PC-9 (cell line): ENCODE data around the gene SEC23IP. TPM values are rescaled to one million over a fixed set of nuclear protein-coding genes. Genes with fewer than 3 reads are reported as not detected.

ENCODE experiments used
- BruUV-seq: library from RNA; stranded (reverse); fragments of 400-500 nt; replicated peaks from 2 replicates; lab custom pipeline; 2021; lab: Mats Ljungman, UMichigan
- CTCF ChIA-PET: fragments of 300-600 bp; sonication (Branson Sonifier 250); formaldehyde crosslinking; loops from one replicate; lab custom pipeline; 2022; ENCODE audit warnings: antibody characterized with exemption; lab: Charles Lee
- POLR2A ChIA-PET: fragments of 300-600 bp; sonication (Branson Sonifier 250); formaldehyde crosslinking; loops from one replicate; lab custom pipeline; 2022; ENCODE audit warnings: antibody characterized with exemption; ENCODE audit not compliant: unreplicated experiment; lab: Charles Lee
- DNase-seq, 2 experiments: peaks; one replicate each; pipeline versions ENCODE4 v3.0.0 to v3.0.0-alpha.2; 2015 to 2022; ENCODE audit warnings: mixed read lengths in 1 of 2
- H2AFZ ChIP-seq: fragments of 200-600 bp; sonication (generic); 2 replicates; pipeline ENCODE4 v1.8.1; 2017; ENCODE audit warnings: antibody characterized with exemption
- H3F3A ChIP-seq: fragments of 200-600 bp; sonication (generic); 2 replicates; pipeline ENCODE4 v1.8.1; 2017; ENCODE audit warnings: antibody characterized with exemption, mild to moderate bottlenecking, low read depth; ENCODE audit not compliant: insufficient read depth
- H3K27ac ChIP-seq: fragments of 200-600 bp; sonication (generic); 2 replicates; pipeline ENCODE4 v1.6.1; 2016; ENCODE audit warnings: mixed run types
- H3K27me3 ChIP-seq: fragments of 200-600 bp; sonication (generic); 2 replicates; pipeline ENCODE4 v1.6.1; 2016; ENCODE audit warnings: low read depth, mixed run types; ENCODE audit not compliant: insufficient read depth
- H3K36me3 ChIP-seq: fragments of 200-600 bp; sonication (generic); 2 replicates; pipeline ENCODE4 v1.6.1; 2016; ENCODE audit warnings: low read depth, mixed run types
- H3K4me1 ChIP-seq: fragments of 200-600 bp; sonication (generic); replicated peaks from 2 replicates; pipeline ENCODE4 v1.6.1; 2016; ENCODE audit warnings: mixed run types; ENCODE audit not compliant: insufficient read depth
- H3K4me2 ChIP-seq: fragments of 200-600 bp; sonication (generic); 2 replicates; pipeline ENCODE4 v1.6.1; 2017; ENCODE audit warnings: mixed run types
- H3K4me3 ChIP-seq: fragments of 200-600 bp; sonication (generic); 2 replicates; pipeline ENCODE4 v1.6.1; 2016; ENCODE audit warnings: mixed run types
- H3K79me2 ChIP-seq: fragments of 200-600 bp; sonication (generic); 2 replicates; pipeline ENCODE4 v1.6.1; 2017; ENCODE audit warnings: low read depth, mixed run types
- H3K9me2 ChIP-seq: fragments of 200-600 bp; sonication (generic); 2 replicates; pipeline ENCODE4 v1.8.1; 2017; ENCODE audit warnings: mild to moderate bottlenecking; ENCODE audit not compliant: insufficient read depth
- H3K9me3 ChIP-seq: fragments of 200-600 bp; sonication (generic); 2 replicates; pipeline ENCODE4 v1.8.1; 2016; ENCODE audit warnings: low read depth; ENCODE audit not compliant: insufficient read depth
- H4K20me1 ChIP-seq: fragments of 200-600 bp; sonication (generic); 2 replicates; pipeline ENCODE4 v1.8.1; 2017; ENCODE audit not compliant: insufficient read depth
- CTCF ChIP-seq: fragments of 200-600 bp; sonication (generic); conservative IDR thresholded peaks from 2 replicates; pipeline ENCODE4 v1.6.1; 2017; ENCODE audit warnings: mixed run types, antibody characterized with exemption, mild to moderate bottlenecking, moderate library complexity
- EZH2 ChIP-seq: fragments of 200-600 bp; sonication (generic); IDR thresholded peaks from 2 replicates; pipeline ENCODE4 v1.8.0; 2017; ENCODE audit warnings: antibody characterized with exemption, low read depth
- intact Hi-C: fragments of 100-400 bp; cut with micrococcal nuclease; formaldehyde crosslinking; loops from one replicate; pipeline ENCODE4 v1.10.0; 2022; ENCODE audit not compliant: unreplicated experiment
- total RNA-seq: library from RNA; stranded (reverse); gene quantifications from 2 replicates; pipeline ENCODE4 v1.2.3, GENCODE V29; 2021

SEC23IP gene
- total RNA-seq, 1 experiment from 2014 or later = 33.2 TPM

- Histone ChIP-seq H3K9me3 (no peaks in the 10 kb centered on the region), H3K36me3 (no peaks in the 10 kb centered on the region), H4K20me1 (no peaks in the 10 kb centered on the region), H3K27ac (no peak overlapping the region), H3K27me3 (no peaks in the 10 kb centered on the region), H3K79me2 (no peaks in the 10 kb centered on the region), H3K4me2 (no peak overlapping the region), H3K4me3 (no peak overlapping the region), H3K9me2 (no peaks in the 10 kb centered on the region), H2AFZ (no peak overlapping the region), H3F3A (no peaks in the 10 kb centered on the region), H3K4me1 (no peaks in the 10 kb centered on the region)
- BruUV-seq = no TSS peak
- no peak for DNase-seq
- TF ChIP-seq CTCF (no peak), EZH2 (no peak)
- intact Hi-C loops = no loop called here
- POLR2A ChIA-PET = no interaction called here
- CTCF ChIA-PET = no interaction called here
Observed at GRCh38 chr10:119910689-119911088, 18.2 kb downstream of the SEC23IP start.

- no peak overlapping the region for H3K4me3 ChIP-seq
- H3K4me2 ChIP-seq = no peak overlapping the region
- H2AFZ ChIP-seq = no peak overlapping the region
- H4K20me1 ChIP-seq = no peaks in the 10 kb centered on the region
- no peaks in the 10 kb centered on the region for H3F3A ChIP-seq
- no peaks in the 10 kb centered on the region for H3K79me2 ChIP-seq
- no peak for DNase-seq
- no peaks in the 10 kb centered on the region; the same call in 1 of the 2 replicates for H3K36me3 ChIP-seq
- no TSS peak for BruUV-seq
- POLR2A ChIA-PET = no interaction called here
- H3K27me3 ChIP-seq = no peaks in the 10 kb centered on the region
- TF ChIP-seq EZH2 (no peak), CTCF (no peak)
- H3K27ac ChIP-seq = no peak overlapping the region
- H3K4me1 ChIP-seq = no peaks in the 10 kb centered on the region
- H3K9me3 ChIP-seq = no peaks in the 10 kb centered on the region
- intact Hi-C loops = no loop called here
- CTCF ChIA-PET = no interaction called here
- no peaks in the 10 kb centered on the region for H3K9me2 ChIP-seq
Observed at GRCh38 chr10:119917777-119918176, 25.2 kb downstream of the SEC23IP start.

GRCh38 chr10:119919271-119919670 lies 26.7 kb downstream of the SEC23IP start:
- no peak overlapping the region for H2AFZ ChIP-seq
- H3K4me1 ChIP-seq = no peaks in the 10 kb centered on the region
- CTCF ChIA-PET = interaction anchor here (0.6 kb wide), 1 partner anchor 775 kb away, joined by 3 read pairs; no protein-coding TSS in a partner anchor
- no peak overlapping the region for H3K4me2 ChIP-seq
- no peak for TF ChIP-seq CTCF
- TF ChIP-seq EZH2 = no peak
- POLR2A ChIA-PET = no interaction called here
- no peaks in the 10 kb centered on the region for H3K9me3 ChIP-seq
- no peak for DNase-seq
- H3K27ac ChIP-seq = no peak overlapping the region
- no peaks in the 10 kb centered on the region for H3K9me2 ChIP-seq
- H3K79me2 ChIP-seq = no peaks in the 10 kb centered on the region
- no peak overlapping the region for H3K4me3 ChIP-seq
- H3K27me3 ChIP-seq = no peaks in the 10 kb centered on the region
- H3K36me3 ChIP-seq = no peaks in the 10 kb centered on the region; the same call in 1 of the 2 replicates
- intact Hi-C loops = no loop called here
- no peaks in the 10 kb centered on the region for H4K20me1 ChIP-seq
- no peaks in the 10 kb centered on the region for H3F3A ChIP-seq
- no TSS peak for BruUV-seq
